Measurements from ENCODE around the gene GOLGA5.

GOLGA5 gene

DNA sequence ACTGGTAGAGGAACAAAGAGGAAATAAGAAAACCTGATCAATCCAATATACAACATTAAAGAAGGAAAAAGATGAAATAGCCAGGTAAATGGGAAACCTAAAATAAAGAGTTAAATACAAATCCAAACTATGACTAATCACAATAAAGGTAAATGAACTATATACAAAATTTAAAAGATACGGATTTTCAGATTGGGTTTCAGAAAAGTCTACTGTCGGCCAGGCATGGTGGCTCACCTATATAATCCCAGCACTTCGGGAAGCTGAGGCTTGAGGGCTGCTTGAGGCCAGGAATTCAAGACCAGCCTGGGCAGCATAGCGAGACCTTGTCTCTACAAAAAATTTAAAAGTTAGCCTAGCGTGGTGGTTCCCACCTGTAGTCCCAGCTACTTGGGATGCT lies 89.0 kb downstream of the GOLGA5 start:
- DNase-seq, result no peak

DNA sequence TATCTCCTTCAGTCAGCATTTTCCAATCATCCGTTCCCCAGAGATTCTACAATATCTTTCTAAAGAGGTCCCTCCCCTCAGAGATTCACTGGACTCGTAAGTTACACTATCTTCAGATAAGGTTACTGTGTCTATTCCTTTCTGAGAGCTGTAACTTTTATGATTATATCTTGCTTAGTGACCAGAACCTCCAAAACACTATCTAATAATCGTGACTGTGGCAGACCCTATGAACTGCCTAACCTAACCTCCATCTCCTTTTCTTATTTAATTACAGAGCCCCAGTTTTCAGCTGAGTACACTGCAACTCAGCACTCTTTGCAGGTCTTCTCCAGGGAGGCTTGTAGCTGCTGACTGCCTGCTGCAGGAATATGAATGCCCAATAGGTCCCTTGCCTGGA lies 90.3 kb downstream of the GOLGA5 start:
- DNase-seq, result no peak

GRCh38 chr14:92885279-92886061 lies 91.4 kb downstream of the GOLGA5 start:
- no peak for DNase-seq

DNA sequence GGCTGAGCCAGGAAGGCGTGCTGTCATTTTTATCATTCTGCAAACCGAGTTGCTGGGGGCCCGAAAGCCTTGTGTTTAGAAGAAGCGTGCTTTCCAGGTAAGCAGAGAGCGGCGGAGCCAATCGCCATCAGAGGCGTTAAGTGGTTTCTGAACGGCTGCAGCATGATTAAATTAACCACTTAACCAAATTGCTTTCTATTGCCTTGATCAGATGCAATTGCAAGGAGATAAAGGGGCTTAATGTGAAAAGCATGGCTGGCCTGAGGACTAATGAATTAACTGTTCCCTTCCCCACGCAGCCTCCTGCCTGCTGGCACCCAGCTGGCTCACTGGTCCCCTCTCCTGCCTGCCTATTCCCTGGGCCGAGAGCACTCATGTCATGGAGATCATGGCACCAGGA lies 92.2 kb downstream of the GOLGA5 start:
- DNase-seq, result no peak

DNA sequence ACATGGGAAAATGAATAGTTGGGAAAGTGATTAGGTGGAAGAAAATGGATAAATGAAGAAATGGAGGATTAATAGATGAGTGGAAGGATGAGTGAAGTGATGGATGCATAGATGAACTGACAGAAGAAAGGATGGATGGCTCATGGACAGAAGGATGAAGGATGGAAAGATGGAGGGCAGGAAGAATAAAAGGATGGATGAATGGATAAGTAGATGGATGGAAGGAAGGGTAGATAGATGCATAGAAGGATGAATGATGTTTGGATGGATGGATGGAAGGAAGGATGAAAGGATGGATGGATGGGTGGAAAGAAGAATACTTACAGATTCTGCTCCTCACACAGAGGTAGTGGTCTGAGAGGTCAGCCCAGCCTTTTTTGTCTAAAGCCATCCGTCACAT lies 93.1 kb downstream of the GOLGA5 start:
- DNase-seq, result no peak

DNA sequence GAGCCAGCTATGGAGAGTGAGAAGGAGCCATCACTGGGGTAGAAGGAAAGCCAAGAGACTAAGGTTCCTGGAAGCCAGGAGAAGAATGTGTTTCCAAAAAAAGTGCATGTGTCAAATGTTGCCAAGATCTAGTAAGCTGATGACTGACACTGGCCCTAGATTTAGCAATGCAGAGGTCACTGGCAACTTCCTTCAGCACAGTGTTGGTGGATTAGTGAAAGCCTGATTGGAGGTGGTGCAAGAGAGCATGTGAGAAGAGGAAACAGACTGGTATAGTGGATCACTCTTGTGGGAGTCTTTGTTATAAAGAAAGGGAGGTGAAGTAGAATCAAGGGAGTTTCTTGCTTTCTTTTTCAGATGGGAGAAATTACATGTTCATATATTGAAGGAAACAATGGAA lies 94.8 kb downstream of the GOLGA5 start:
- DNase-seq, result no peak

Data from NCI-H2171 (cell line).